EH (cell line): ENCODE measurements around the gene R3HDM4.
"Not testable (repeated sequence)": the region's sequence is repeated elsewhere in the genome, so short reads cannot be mapped to it uniquely, and the experiment has no call there.

Experiments used
- DNase-seq: peaks from one replicate; pipeline ENCODE4 v3.0.0-alpha.2; 2015; ENCODE audit warnings: low read depth

Gene R3HDM4

GRCh38 chr19:913080-913748 is at the start of gene R3HDM4:
TSS of gene R3HDM4 (minus strand) at chr19:913219. CDS start at chr19:913157, 62 bp downstream.
- DNase-seq: peak; percentile 70

GRCh38 chr19:961866-962620 is 49.0 kb upstream of the R3HDM4 start:
- DNase-seq: peak; percentile 62

- DNase-seq: no peak
Observed at GRCh38 chr19:960601-960938, 47.6 kb upstream of the R3HDM4 start.

- no peak for DNase-seq
Observed at GRCh38 chr19:960020-960419, 47.0 kb upstream of the R3HDM4 start.

GRCh38 chr19:958967-959855 is 46.2 kb upstream of the R3HDM4 start:
- peak; percentile 37 for DNase-seq

GRCh38 chr19:957578-957977 is 44.6 kb upstream of the R3HDM4 start:
- DNase-seq: not testable (repeated sequence)

- peak; percentile 84 for DNase-seq
Observed at GRCh38 chr19:956766-957440, 43.9 kb upstream of the R3HDM4 start.

- no peak for DNase-seq
Observed at GRCh38 chr19:955803-956765, 43.1 kb upstream of the R3HDM4 start.

- DNase-seq: no peak
Observed at GRCh38 chr19:954672-955494, 41.9 kb upstream of the R3HDM4 start.

- no peak for DNase-seq
Observed at GRCh38 chr19:954272-954671, 41.3 kb upstream of the R3HDM4 start.

GRCh38 chr19:953445-954271 is 40.6 kb upstream of the R3HDM4 start:
- DNase-seq: no peak

- DNase-seq: peak; percentile 65
Observed at GRCh38 chr19:952680-953444, 39.8 kb upstream of the R3HDM4 start.

GRCh38 chr19:952049-952679 is 39.1 kb upstream of the R3HDM4 start:
- no peak for DNase-seq

- no peak for DNase-seq
Observed at GRCh38 chr19:950352-951066, 37.5 kb upstream of the R3HDM4 start.

- DNase-seq: no peak
Observed at GRCh38 chr19:948842-949496, 36.0 kb upstream of the R3HDM4 start.

- DNase-seq: no peak
Observed at GRCh38 chr19:947707-948539, 34.9 kb upstream of the R3HDM4 start.
